Daoy (cell line): Measurements from ENCODE around the gene IGF1. TPM values are rescaled to one million over a fixed set of nuclear protein-coding genes. Genes with fewer than 3 reads are reported as not detected.
"Not testable (repeated sequence)": the region's sequence is repeated elsewhere in the genome, so short reads cannot be mapped to it uniquely, and the experiment has no call there.

Experiments
- DNase-seq: peaks from one replicate; pipeline ENCODE4 v3.0.0-alpha.2; 2015; ENCODE audit warnings: low read depth
- total RNA-seq: library from RNA; depleted of rRNA; stranded (reverse); fragments of >200 nt; shearing (Covaris generic); gene quantifications from 2 replicates; pipeline ENCODE4 v1.2.3, GENCODE V29; 2014

Gene IGF1
- total RNA-seq, 1 experiment from 2014 or later, result not detected

DNA sequence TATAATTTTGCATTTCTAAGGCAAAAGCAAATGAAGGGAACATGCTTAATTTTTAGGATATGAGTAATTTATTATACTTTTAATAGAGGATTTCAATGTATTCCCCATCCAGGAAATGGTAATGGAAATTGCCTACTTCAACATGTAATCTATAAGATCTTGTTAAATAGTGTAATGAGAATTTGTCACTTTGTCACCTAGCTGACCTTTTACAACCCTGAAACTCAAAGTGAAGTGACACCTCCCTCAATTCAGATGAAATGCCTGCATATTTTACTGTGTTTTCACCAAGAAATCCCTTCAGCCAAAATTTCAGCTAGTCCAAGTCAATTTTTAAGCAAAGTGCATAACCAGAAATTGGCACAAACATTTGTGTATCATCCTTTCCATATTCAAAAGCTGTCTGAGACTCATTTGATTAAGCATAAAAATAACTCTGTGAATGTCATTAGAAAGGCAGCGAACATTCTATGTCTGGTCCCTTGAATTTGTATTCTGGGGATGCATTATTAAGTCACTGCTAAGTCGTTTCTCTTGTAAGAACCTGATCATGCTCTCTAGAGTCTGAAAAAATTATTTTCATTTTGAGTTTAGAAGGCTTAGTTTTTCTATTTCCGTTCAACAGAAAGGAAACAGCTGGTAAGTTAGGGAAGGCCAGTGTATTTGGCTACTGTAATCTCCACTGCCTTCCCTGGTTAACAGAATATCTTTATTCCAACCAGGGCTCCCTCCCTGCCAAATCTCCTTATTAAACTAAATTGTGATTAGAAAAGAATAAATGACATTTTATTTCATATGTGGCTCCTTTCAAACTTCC lies 100.8 kb downstream of the IGF1 start:
- DNase-seq, result no peak

DNA sequence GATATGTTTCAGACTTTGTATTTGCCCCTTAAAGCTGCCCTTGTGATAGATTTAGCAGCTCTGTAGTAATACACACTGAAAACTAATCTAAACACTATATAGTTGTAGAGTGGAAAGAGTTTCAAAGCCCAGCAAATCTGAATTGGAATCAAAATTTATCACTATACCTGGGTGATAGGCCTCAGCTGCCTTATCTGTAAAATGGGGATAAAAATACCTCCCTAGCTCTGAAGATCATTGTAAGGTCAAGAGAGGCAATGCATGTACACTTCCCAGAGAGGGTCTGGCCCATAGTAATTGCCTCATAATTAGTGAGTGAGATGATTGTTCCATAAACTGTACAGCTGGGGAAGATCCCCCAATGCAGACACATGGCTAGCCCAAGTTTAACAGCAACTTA lies 103.6 kb downstream of the IGF1 start:
- DNase-seq, result no peak

DNA sequence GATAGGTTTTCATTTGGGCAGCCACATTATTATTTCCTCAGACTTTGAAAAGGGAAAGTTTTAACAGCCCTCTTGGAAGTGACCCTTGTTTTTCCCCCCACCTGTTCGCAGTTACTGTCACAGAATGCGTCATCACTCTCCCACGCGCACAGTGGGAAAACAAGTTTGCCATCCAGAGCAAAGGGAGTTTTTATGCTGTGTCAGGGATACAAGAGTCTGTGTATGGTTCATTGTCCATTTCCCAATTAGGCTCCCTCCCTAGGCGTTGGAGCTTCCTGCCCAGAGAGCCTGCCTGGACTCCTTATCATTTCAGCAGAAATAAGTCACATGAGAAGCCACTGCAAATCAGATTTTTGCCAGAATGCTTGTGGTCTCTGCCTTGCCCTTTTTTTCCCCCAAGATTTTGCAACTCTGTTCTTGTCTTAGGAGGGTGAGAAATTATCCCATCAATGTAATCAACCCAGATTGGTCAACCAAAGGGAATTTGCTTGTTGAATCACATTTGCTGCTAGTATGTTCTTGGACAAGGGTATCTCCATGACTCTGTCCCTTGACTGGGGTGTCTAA lies 104.1 kb downstream of the IGF1 start:
- no peak for DNase-seq

DNA sequence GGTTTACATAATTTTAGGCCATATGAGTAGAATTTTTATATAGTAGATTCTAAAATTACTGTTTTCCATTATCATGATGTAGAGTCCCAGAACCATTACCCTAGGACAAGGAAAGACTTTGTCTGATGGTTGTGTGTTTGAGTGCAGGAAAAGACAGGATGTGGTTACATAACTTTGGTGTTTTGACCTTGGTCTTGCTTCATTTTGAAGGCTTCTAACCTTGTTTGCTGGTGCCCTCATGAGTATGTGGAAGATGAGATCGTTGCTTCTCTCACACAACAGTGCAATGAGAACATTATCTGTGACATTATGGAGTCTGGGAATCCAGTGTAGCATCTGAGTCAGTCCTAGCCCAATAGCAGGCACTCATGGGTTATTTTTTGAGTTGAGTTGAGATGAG lies 106.2 kb downstream of the IGF1 start:
- no peak for DNase-seq

DNA sequence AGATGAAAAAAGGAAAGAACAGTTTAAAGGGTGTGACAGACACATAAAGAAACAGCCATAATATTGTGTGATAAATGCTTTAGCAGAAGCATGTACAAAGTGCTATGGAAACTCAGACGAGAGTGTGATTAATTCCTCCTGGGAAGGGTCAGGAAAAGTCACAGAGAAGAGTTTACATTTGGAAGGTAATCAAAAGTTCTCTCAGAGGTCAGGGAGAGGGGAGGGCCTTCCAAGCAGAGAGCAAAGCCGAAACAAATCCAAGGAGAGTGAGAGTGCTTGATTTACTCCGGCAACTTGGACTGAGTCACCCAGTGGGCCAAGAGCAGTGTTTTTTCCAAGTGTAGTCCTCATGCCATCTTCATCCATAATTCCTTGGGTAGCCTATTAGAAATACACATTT lies 108.3 kb downstream of the IGF1 start:
- no peak for DNase-seq

DNA sequence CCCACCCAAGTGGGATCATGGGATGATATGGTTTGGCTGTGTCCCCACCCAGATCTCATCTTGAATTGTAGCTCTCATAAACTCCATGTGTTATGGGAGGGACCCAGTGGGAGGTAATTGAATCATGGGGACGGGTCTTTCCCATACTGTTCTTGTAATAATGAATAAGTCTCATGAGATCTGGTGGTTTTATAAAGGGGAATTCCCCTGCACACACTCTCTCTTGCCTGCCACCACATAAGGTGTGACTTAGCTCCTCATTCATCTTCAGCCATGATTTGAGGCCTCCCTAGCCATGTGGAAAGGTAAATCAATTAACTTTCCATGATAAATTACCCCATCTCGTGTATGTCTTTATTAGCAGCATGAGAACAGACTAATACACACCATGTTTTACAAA lies 109.2 kb downstream of the IGF1 start:
- no peak for DNase-seq

DNA sequence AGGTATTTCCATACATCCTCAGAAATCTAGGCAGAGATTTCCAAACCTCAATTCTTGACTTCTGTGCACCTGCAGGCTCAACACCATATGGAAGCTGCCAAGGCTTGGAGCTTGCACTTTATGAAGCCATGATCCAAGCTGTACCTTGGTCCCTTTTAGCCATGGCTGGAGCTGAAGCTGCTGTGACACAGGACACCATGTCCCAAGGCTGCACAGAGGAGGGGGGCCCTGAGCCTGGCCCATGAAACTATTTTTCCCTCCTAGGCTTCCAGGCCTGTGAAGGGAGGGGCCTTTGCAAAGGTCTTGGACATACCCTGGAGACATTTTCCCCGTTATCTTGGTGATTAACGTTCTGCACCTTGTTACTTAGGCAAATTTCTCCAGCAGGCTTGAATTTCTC lies 110.5 kb downstream of the IGF1 start:
- DNase-seq, result no peak

DNA sequence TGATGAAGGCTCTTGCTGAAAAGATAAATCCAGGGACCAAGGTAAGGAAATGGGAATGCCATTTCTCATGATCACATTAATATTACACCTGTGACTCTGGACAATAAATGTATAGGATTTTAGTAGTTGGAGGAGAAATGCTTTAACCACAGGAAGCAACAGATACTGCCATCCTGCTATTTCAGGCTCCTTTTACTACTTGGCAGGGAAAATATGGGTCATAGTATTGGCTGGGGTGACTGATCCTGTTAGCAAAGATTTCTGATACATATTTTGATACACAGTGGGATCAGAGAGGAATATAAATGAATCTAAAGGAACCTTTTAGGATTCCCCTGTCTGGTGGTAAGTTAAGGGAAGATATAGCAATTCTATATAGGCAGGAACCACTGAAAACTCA lies 115.0 kb downstream of the IGF1 start:
- DNase-seq, result no peak

DNA sequence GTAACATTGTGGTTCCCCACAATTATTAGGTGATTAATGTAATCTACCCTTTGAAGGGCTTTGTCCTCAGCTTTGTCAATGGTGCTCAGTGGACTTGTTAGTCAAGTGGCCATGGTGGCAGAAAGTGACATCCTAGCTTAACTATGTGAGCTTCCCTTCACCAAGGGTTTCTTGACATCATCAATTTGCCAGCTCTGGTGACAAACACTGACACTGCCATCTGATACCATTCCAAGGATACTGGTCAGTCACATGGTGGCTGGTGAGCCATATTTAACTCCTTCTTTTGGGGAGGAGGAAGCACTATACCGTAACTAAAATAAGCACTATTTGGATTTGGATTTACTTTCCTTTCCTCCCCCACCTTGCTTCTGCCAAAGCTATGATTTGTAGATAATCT lies 115.7 kb downstream of the IGF1 start:
- DNase-seq, result no peak

DNA sequence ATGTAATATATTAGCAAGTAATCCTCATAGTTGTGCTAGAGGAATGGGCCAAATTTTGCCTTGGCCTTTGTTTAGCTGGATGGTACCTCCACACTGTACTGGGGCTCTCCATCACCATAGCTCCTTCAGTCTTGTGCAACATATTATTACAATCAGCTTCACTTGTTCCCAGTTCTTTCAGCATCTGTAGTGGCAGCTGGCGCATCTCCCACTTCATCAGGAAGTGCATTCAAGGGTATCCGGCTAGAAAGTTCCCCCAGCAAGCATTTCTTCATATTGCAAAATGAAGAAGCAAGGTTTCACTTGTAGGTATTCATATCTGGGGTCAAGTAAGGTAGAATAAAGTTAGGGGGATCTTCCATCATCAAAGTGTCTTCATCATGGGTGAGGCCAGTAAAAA lies 123.7 kb downstream of the IGF1 start:
- DNase-seq, result no peak

DNA sequence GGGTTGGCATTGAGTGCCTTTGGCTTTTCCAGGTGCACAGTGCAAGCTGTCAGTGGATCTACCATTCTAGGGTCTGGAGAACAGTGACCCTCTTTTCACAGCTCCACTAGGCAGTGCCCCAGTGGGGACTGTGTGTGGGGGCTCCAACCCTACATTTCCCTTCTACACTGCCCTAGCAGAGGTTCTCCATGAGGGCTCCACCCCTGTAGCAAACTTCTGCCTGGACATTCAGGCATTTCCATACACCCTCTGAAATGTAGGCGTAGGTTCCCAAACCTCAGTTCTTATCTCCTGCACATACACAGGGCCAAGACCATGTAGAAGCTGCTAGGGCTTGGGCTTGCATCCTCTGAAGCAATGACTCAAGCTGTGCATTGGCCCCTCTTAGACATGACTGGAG lies 126.1 kb downstream of the IGF1 start:
- not testable (repeated sequence) for DNase-seq

DNA sequence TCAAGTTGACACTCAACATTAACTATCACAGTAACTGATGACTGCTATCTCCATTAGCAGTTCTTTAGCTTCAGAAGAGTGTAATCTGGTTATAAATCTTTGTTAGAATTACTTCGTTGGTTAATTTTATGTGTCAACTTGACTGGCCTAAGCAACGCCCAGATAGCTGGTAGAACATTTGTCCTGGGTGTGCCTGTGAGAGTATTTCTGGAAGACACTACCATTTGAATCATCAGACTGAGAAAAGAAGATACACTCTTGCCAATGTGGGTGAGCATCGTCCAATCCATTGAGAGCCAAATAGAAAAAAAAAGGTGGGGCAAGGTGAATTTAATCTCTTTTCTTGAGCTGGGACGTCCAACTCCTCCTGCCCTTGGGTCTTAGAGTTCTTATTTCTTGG lies 129.0 kb downstream of the IGF1 start:
- no peak for DNase-seq

DNA sequence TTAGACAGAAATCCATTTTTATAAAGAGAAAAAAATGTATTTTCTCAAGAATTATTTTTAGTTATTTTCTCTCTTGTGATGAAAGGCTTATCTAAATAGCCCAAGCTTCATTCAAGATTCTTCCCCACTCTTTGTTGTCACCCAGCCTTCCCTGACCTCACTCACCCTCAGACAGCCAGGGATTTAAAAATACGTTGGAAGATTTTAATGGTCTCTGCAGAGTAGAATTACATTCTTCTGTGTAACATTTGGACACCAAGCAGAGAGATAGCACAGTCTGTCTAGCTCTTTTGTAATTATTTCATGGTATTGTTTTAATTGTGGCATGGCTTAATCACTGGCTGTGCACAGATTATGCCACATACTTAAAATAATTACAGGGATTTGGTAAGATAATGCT lies 130.3 kb downstream of the IGF1 start:
- no peak for DNase-seq

DNA sequence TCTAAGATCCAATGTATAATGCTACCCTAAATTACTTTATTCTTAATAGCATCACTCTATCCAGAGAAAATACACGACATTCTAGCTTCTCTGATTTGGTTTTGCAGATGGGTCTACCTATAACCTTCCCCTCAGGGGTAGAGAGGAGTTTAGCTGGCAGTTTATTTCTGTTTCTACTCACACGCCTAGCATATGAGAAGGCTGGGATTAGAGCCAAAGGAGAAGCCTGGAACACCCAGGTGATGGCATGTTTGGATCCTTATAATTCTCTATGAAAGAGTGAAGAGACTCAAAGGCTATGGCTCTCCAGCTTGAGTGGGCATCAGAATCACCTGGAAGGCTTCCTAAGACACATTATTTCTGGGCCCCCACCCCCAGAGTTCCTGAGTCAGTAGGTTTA lies 131.3 kb downstream of the IGF1 start:
- no peak for DNase-seq

DNA sequence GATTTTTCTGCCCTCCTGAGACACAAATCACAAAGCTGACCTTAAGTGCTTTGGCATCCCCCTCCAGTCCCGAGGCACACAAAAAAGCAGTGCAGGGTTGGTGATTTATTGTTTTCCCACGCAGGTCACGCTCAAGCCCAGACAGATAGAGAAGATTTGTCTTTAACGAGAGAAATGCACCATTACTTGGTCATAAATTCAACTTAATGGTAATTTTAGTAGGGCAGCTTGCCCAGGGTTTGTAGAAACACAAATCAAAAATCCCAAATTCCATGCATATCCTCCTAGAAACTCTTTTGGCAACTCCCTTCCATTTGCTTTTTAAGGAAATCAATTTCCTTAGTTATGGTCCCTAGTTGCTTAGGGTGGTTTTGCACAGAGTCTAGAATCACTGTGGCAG lies 132.6 kb downstream of the IGF1 start:
- DNase-seq, result no peak
